CD4-positive, alpha-beta T cell treated with Interleukin-10 for 1 hour (primary cell): ENCODE measurements around the gene SEPTIN2.
"Not testable (repeated sequence)": the region's sequence is repeated elsewhere in the genome, so short reads cannot be mapped to it uniquely, and the experiment has no call there.

Experiments used
- DNase-seq: peaks from one replicate; pipeline ENCODE4 v3.0.0-alpha.2; 2020

SEPTIN2 gene

GRCh38 chr2:241354668-241355658 is 39.2 kb downstream of the SEPTIN2 start:
- DNase-seq, result peak; percentile 85

GRCh38 chr2:241355983-241356870 is 40.5 kb downstream of the SEPTIN2 start, which contains the start of gene FARP2:
TSS of gene FARP2 (plus strand) at chr2:241356285. CDS start at chr2:241373108, 16,823 bp downstream.
- peak; percentile 98 for DNase-seq

GRCh38 chr2:241356871-241357260 is 41.1 kb downstream of the SEPTIN2 start:
- no peak for DNase-seq

- no peak for DNase-seq
These were observed 41.8 kb downstream of the SEPTIN2 start for GRCh38 chr2:241357531-241357930.

GRCh38 chr2:241358470-241358869 is 42.7 kb downstream of the SEPTIN2 start:
- DNase-seq, result no peak

- no peak for DNase-seq
These were observed 43.8 kb downstream of the SEPTIN2 start for GRCh38 chr2:241359481-241360045.

GRCh38 chr2:241363426-241363825 is 47.7 kb downstream of the SEPTIN2 start:
- DNase-seq, result no peak

GRCh38 chr2:241364781-241365180 is 49.1 kb downstream of the SEPTIN2 start:
- DNase-seq, result no peak

GRCh38 chr2:241366678-241367077 is 51.0 kb downstream of the SEPTIN2 start:
- no peak for DNase-seq

- no peak for DNase-seq
These were observed 52.9 kb downstream of the SEPTIN2 start for GRCh38 chr2:241368643-241369042.

GRCh38 chr2:241372361-241372992 is 56.8 kb downstream of the SEPTIN2 start:
- DNase-seq, result no peak

GRCh38 chr2:241373446-241373845 is 57.7 kb downstream of the SEPTIN2 start:
- DNase-seq, result no peak

- not testable (repeated sequence) for DNase-seq
These were observed 58.2 kb downstream of the SEPTIN2 start for GRCh38 chr2:241373906-241374305.

- no peak for DNase-seq
These were observed 59.6 kb downstream of the SEPTIN2 start for GRCh38 chr2:241375300-241375699.

- DNase-seq, result no peak
These were observed 61.1 kb downstream of the SEPTIN2 start for GRCh38 chr2:241376808-241377207.

GRCh38 chr2:241378816-241379215 is 63.1 kb downstream of the SEPTIN2 start:
- DNase-seq, result no peak

GRCh38 chr2:241379481-241380480 is 64.1 kb downstream of the SEPTIN2 start:
- no peak for DNase-seq

GRCh38 chr2:241381872-241382271 is 66.1 kb downstream of the SEPTIN2 start:
- DNase-seq, result no peak

- DNase-seq, result not testable (repeated sequence)
These were observed 69.7 kb downstream of the SEPTIN2 start for GRCh38 chr2:241385450-241385849.

- DNase-seq, result no peak
These were observed 70.8 kb downstream of the SEPTIN2 start for GRCh38 chr2:241386519-241386918.

GRCh38 chr2:241389697-241390096 is 74.0 kb downstream of the SEPTIN2 start:
- DNase-seq, result no peak
